Hematopoietic multipotent progenitor cell treated with erythropoietin and hydrocortisone succinate and interleukin-3 and kit ligand, for 6 days (in vitro differentiated cells): ENCODE data around the gene F12.

ENCODE experiments used
- DNase-seq: peaks from one replicate; pipeline ENCODE4 v3.0.0-alpha.2; 2015

F12 gene

GRCh38 chr5:177410575-177410974, 1.2 kb upstream of the F12 start:
- DNase-seq, result no peak

- peak; percentile 74 for DNase-seq
Measured at GRCh38 chr5:177405805-177406204, 3.6 kb downstream of the F12 start.

- no peak for DNase-seq
Measured at GRCh38 chr5:177405312-177405711, 4.1 kb downstream of the F12 start.

- no peak for DNase-seq
Measured at GRCh38 chr5:177404641-177405179, 4.7 kb downstream of the F12 start.

GRCh38 chr5:177403792-177404640, 5.3 kb downstream of the F12 start:
- DNase-seq, result peak; percentile 91

GRCh38 chr5:177403102-177403791, 6.1 kb downstream of the F12 start:
- DNase-seq, result peak; percentile 26

GRCh38 chr5:177402271-177403043, 6.9 kb downstream of the F12 start:
- DNase-seq, result peak; percentile 73

GRCh38 chr5:177399997-177400868, 9.1 kb downstream of the F12 start, which contains the start of gene PFN3:
Gene PFN3 (minus strand): TSS chr5:177400661. CDS start chr5:177400576, 85 bp downstream.
- no peak for DNase-seq

- no peak for DNase-seq
Measured at GRCh38 chr5:177397875-177398390, 11.4 kb downstream of the F12 start.

- no peak for DNase-seq
Measured at GRCh38 chr5:177396807-177397206, 12.6 kb downstream of the F12 start.

GRCh38 chr5:177396078-177396477, 13.3 kb downstream of the F12 start:
- DNase-seq, result no peak

- DNase-seq, result no peak
Measured at GRCh38 chr5:177393990-177394389, 15.4 kb downstream of the F12 start.

- no peak for DNase-seq
Measured at GRCh38 chr5:177393206-177393765, 16.1 kb downstream of the F12 start.

GRCh38 chr5:177392765-177393164, 16.6 kb downstream of the F12 start:
- no peak for DNase-seq

GRCh38 chr5:177390363-177391300, 18.7 kb downstream of the F12 start:
- peak; percentile 86 for DNase-seq

GRCh38 chr5:177389241-177390169, 19.9 kb downstream of the F12 start:
- DNase-seq, result no peak

- no peak for DNase-seq
Measured at GRCh38 chr5:177388521-177389052, 20.8 kb downstream of the F12 start.

GRCh38 chr5:177387405-177387804, 22.0 kb downstream of the F12 start:
- DNase-seq, result no peak

- no peak for DNase-seq
Measured at GRCh38 chr5:177386542-177386941, 22.8 kb downstream of the F12 start.
